CD8-positive, alpha-beta memory T cell (primary cell): Measurements from ENCODE around the gene MYO1D. TPM values are rescaled to one million over a fixed set of nuclear protein-coding genes. Genes with fewer than 3 reads are reported as not detected.

ENCODE experiments used
- CTCF ChIA-PET: fragments of 350-600 bp; sonication (Branson Sonifier 250); formaldehyde crosslinking; loops from one replicate; lab custom pipeline; 2021; ENCODE audit warnings: antibody characterized with exemption; lab: Charles Lee
- POLR2A ChIA-PET: fragments of 350-600 bp; sonication (Branson Sonifier 250); formaldehyde crosslinking; loops from one replicate; lab custom pipeline; 2021; ENCODE audit warnings: antibody characterized with exemption; lab: Charles Lee
- DNase-seq, 5 donors: peaks; one replicate each; pipeline versions ENCODE4 v3.0.0 to v3.0.0-alpha.2; 2020 to 2022; ENCODE audit warnings: mixed read lengths in 1 of 5
- H3K27ac ChIP-seq: one replicate; pipeline ENCODE4 v1.7.0; 2013; ENCODE audit warnings: low read depth, mild to moderate bottlenecking, low read length, moderate library complexity
- H3K27me3 ChIP-seq: 2 replicates; pipeline ENCODE4 v1.7.0; 2013; ENCODE audit warnings: low read length, mild to moderate bottlenecking; ENCODE audit not compliant: insufficient read depth, poor library complexity, severe bottlenecking
- H3K36me3 ChIP-seq: 2 replicates; pipeline ENCODE4 v1.7.0; 2013; ENCODE audit warnings: mild to moderate bottlenecking, low read length, moderate library complexity; ENCODE audit not compliant: insufficient read depth
- H3K4me1 ChIP-seq: 2 replicates; pipeline ENCODE4 v1.7.0; 2013; ENCODE audit warnings: mild to moderate bottlenecking, low read length, moderate library complexity; ENCODE audit not compliant: insufficient read depth
- H3K4me3 ChIP-seq: 2 replicates; pipeline ENCODE4 v1.7.0; 2013; ENCODE audit warnings: mild to moderate bottlenecking, low read length
- H3K9me3 ChIP-seq: 2 replicates; pipeline ENCODE4 v1.7.0; 2013; ENCODE audit warnings: mild to moderate bottlenecking, low read length
- H3K27ac Mint-ChIP-seq, 8 donors: one replicate each; pipeline ENCODE4 v1.8.0; 2020 to 2021; ENCODE audit warnings: mixed read lengths in 8 of 8, mild to moderate bottlenecking in 6 of 8, inconsistent platforms in 3 of 8, moderate library complexity in 3 of 8
- H3K27me3 Mint-ChIP-seq, 2 donors: one replicate each; pipeline ENCODE4 v1.8.0; 2020 to 2021; ENCODE audit warnings: mixed read lengths in 2 of 2, mild to moderate bottlenecking in 1 of 2, moderate library complexity in 1 of 2
- H3K36me3 Mint-ChIP-seq, 3 donors: one replicate each; pipeline ENCODE4 v1.8.0; 2020 to 2021; ENCODE audit warnings: mixed read lengths in 3 of 3, inconsistent platforms in 1 of 3, mild to moderate bottlenecking in 1 of 3
- H3K4me1 Mint-ChIP-seq, 3 donors: one replicate each; pipeline ENCODE4 v1.8.0; 2020 to 2021; ENCODE audit warnings: mixed read lengths in 3 of 3, inconsistent platforms in 1 of 3, mild to moderate bottlenecking in 1 of 3
- H3K4me3 Mint-ChIP-seq, 7 donors: one replicate each; pipeline ENCODE4 v1.8.0; 2020 to 2021; ENCODE audit warnings: mixed read lengths in 7 of 7, mild to moderate bottlenecking in 6 of 7, moderate library complexity in 4 of 7, inconsistent platforms in 2 of 7
- H3K9me3 Mint-ChIP-seq, 5 donors: one replicate each; pipeline ENCODE4 v1.8.0; 2020 to 2022; ENCODE audit warnings: mixed read lengths in 5 of 5, mild to moderate bottlenecking in 3 of 5, moderate library complexity in 2 of 5, inconsistent platforms in 1 of 5
- polyA plus RNA-seq: library from polyadenylated mRNA; unstranded; fragments of 300-500 nt; fragmentation: Illumina TruSeq; gene quantifications from one replicate; pipeline ENCODE4 v1.2.3, GENCODE V29; 2021
- total RNA-seq, 2 experiments: library from RNA; stranded (reverse); gene quantifications; one replicate each; pipeline ENCODE4 v1.2.3, GENCODE V29; 2021

Gene MYO1D
- total and polyA plus RNA-seq, 3 experiments from 2014 or later, result 9.0 to 15.8 (median 11.5) TPM

- Mint-ChIP-seq H3K27ac (no peak overlapping the region), H3K27me3 (no peaks in the 10 kb centered on the region), H3K4me3 (no peak overlapping the region), H3K9me3 (no peaks in the 10 kb centered on the region), H3K4me1 (peaks cover 0 to 5% (median 3%) of the 10 kb centered on the region in 3 donors), H3K36me3 (no peaks in the 10 kb centered on the region)
- Histone ChIP-seq H3K36me3 (no peaks in the 10 kb centered on the region), H3K27me3 (no peaks in the 10 kb centered on the region), H3K4me3 (no peak overlapping the region), H3K4me1 (no peaks in the 10 kb centered on the region), H3K27ac (no peak overlapping the region), H3K9me3 (no peaks in the 10 kb centered on the region)
- no peak for DNase-seq
- POLR2A ChIA-PET, result no interaction called here
- CTCF ChIA-PET, result interaction anchor here (1.8 kb wide), 1 partner anchor 9 kb away, joined by 5 read pairs; no protein-coding TSS in a partner anchor
Measured at GRCh38 chr17:32565401-32565800, 311.5 kb downstream of the MYO1D start.

GRCh38 chr17:32564325-32564724 is 312.6 kb downstream of the MYO1D start:
- peak overlapping the region in 1 of 8 donors; percentile 11 for H3K27ac Mint-ChIP-seq
- no peaks in the 10 kb centered on the region for H3K36me3 ChIP-seq
- H3K4me1 ChIP-seq, result peaks cover 2% of the 10 kb centered on the region
- no peak for DNase-seq
- peaks cover 3 to 5% (median 5%) of the 10 kb centered on the region in 3 donors for H3K4me1 Mint-ChIP-seq
- CTCF ChIA-PET, result no interaction called here
- POLR2A ChIA-PET, result no interaction called here
- no peaks in the 10 kb centered on the region for H3K36me3 Mint-ChIP-seq
- no peak overlapping the region for H3K4me3 Mint-ChIP-seq
- H3K4me3 ChIP-seq, result no peak overlapping the region
- H3K27ac ChIP-seq, result no peak overlapping the region
- no peaks in the 10 kb centered on the region for H3K9me3 Mint-ChIP-seq
- H3K27me3 ChIP-seq, result no peaks in the 10 kb centered on the region
- H3K9me3 ChIP-seq, result no peaks in the 10 kb centered on the region
- no peaks in the 10 kb centered on the region for H3K27me3 Mint-ChIP-seq

GRCh38 chr17:32563583-32563982 is 313.3 kb downstream of the MYO1D start:
- POLR2A ChIA-PET, result no interaction called here
- H3K36me3 Mint-ChIP-seq, result no peaks in the 10 kb centered on the region
- Histone ChIP-seq H3K27me3 (no peaks in the 10 kb centered on the region), H3K9me3 (no peaks in the 10 kb centered on the region), H3K4me3 (no peak overlapping the region), H3K36me3 (no peaks in the 10 kb centered on the region), H3K27ac (no peak overlapping the region), H3K4me1 (peaks cover 10% of the 10 kb centered on the region)
- H3K4me1 Mint-ChIP-seq, result peaks cover 8 to 12% (median 11%) of the 10 kb centered on the region in 3 donors
- no peak for DNase-seq
- H3K27me3 Mint-ChIP-seq, result no peaks in the 10 kb centered on the region
- no peak overlapping the region for H3K4me3 Mint-ChIP-seq
- H3K27ac Mint-ChIP-seq, result no peak overlapping the region
- H3K9me3 Mint-ChIP-seq, result no peaks in the 10 kb centered on the region
- CTCF ChIA-PET, result no interaction called here

GRCh38 chr17:32558997-32559650 is 317.8 kb downstream of the MYO1D start:
- H3K4me1 ChIP-seq, result peaks cover 22% of the 10 kb centered on the region
- Mint-ChIP-seq H3K36me3 (no peaks in the 10 kb centered on the region), H3K4me1 (peaks cover 32 to 36% (median 33%) of the 10 kb centered on the region in 3 donors), H3K27ac (peak overlapping the region in 3 of 8 donors; percentile 19 to 94 (median 47)), H3K4me3 (peak overlapping the region in 1 of 7 donors; percentile 70), H3K27me3 (no peaks in the 10 kb centered on the region), H3K9me3 (no peaks in the 10 kb centered on the region)
- DNase-seq, result no peak
- no peaks in the 10 kb centered on the region for H3K9me3 ChIP-seq
- no peaks in the 10 kb centered on the region for H3K27me3 ChIP-seq
- no peak overlapping the region for H3K4me3 ChIP-seq
- H3K27ac ChIP-seq, result no peak overlapping the region
- no peaks in the 10 kb centered on the region for H3K36me3 ChIP-seq
- ChIA-PET POLR2A (no interaction called here), CTCF (interaction anchor here (0.6 to 2.1 kb wide), 2 partner anchors 76 to 88 kb away, joined by 3 to 10 read pairs; no protein-coding TSS in a partner anchor)

GRCh38 chr17:32558326-32558955 is 318.5 kb downstream of the MYO1D start:
- peak overlapping the region in 6 of 7 donors; percentile 20 to 70 (median 60) for H3K4me3 Mint-ChIP-seq
- H3K4me1 ChIP-seq, result peaks cover 26% of the 10 kb centered on the region
- no peaks in the 10 kb centered on the region for H3K9me3 Mint-ChIP-seq
- H3K4me3 ChIP-seq, result no peak overlapping the region
- H3K27me3 ChIP-seq, result no peaks in the 10 kb centered on the region
- H3K27ac ChIP-seq, result no peak overlapping the region
- no peak for DNase-seq
- no peaks in the 10 kb centered on the region for H3K36me3 ChIP-seq
- peaks cover 38 to 43% (median 39%) of the 10 kb centered on the region in 3 donors for H3K4me1 Mint-ChIP-seq
- ChIA-PET CTCF (interaction anchor here (2.1 kb wide), 1 partner anchor 75 kb away, joined by 10 read pairs; no protein-coding TSS in a partner anchor), POLR2A (no interaction called here)
- H3K27ac Mint-ChIP-seq, result peak overlapping the region; percentile 5 to 94 (median 64)
- no peaks in the 10 kb centered on the region for H3K27me3 Mint-ChIP-seq
- no peaks in the 10 kb centered on the region for H3K36me3 Mint-ChIP-seq
- no peaks in the 10 kb centered on the region for H3K9me3 ChIP-seq

- Mint-ChIP-seq H3K27ac (peak overlapping the region in 5 of 8 donors; percentile 64 to 95 (median 80)), H3K9me3 (no peaks in the 10 kb centered on the region), H3K4me3 (peak overlapping the region in 5 of 7 donors; percentile 15 to 81 (median 49)), H3K4me1 (peaks cover 55 to 60% (median 59%) of the 10 kb centered on the region in 3 donors), H3K27me3 (no peaks in the 10 kb centered on the region), H3K36me3 (no peaks in the 10 kb centered on the region)
- ChIA-PET POLR2A (no interaction called here), CTCF (interaction anchor here (1.1 kb wide), 1 partner anchor 10 kb away, joined by 5 read pairs; no protein-coding TSS in a partner anchor)
- no peak for DNase-seq
- Histone ChIP-seq H3K27me3 (no peaks in the 10 kb centered on the region), H3K4me3 (no peak overlapping the region), H3K27ac (no peak overlapping the region), H3K9me3 (no peaks in the 10 kb centered on the region), H3K4me1 (peaks cover 48% of the 10 kb centered on the region), H3K36me3 (no peaks in the 10 kb centered on the region)
Measured at GRCh38 chr17:32555611-32556310, 321.2 kb downstream of the MYO1D start.

GRCh38 chr17:32553168-32553567 is 323.8 kb downstream of the MYO1D start:
- Histone ChIP-seq H3K27ac (no peak overlapping the region), H3K9me3 (no peaks in the 10 kb centered on the region), H3K4me1 (peaks cover 35% of the 10 kb centered on the region), H3K27me3 (no peaks in the 10 kb centered on the region), H3K4me3 (no peak overlapping the region), H3K36me3 (no peaks in the 10 kb centered on the region)
- ChIA-PET POLR2A (no interaction called here), CTCF (interaction anchor here (1.0 kb wide), 1 partner anchor 9 kb away, joined by 4 read pairs; no protein-coding TSS in a partner anchor)
- no peak for DNase-seq
- no peaks in the 10 kb centered on the region for H3K9me3 Mint-ChIP-seq
- peak overlapping the region in 2 of 8 donors; percentile 70 to 71 for H3K27ac Mint-ChIP-seq
- no peaks in the 10 kb centered on the region for H3K36me3 Mint-ChIP-seq
- H3K4me1 Mint-ChIP-seq, result peaks cover 42 to 54% (median 46%) of the 10 kb centered on the region in 3 donors
- H3K27me3 Mint-ChIP-seq, result no peaks in the 10 kb centered on the region
- H3K4me3 Mint-ChIP-seq, result peak overlapping the region in 1 of 7 donors; percentile 51
